ENCODE measurements around the gene NAALADL2. TPM values are rescaled to one million over a fixed set of nuclear protein-coding genes. Genes with fewer than 3 reads are reported as not detected.

NAALADL2 gene
- polyA plus RNA-seq, 4 donors, result 17.1 to 20.7 (median 18.0) TPM

GRCh38 chr3:174884776-174885568 lies 25.8 kb downstream of the NAALADL2 start:
- no peak for DNase-seq (ENCODE audit: low read depth in 4 of 4, low spot score in 2 of 4)

DNA sequence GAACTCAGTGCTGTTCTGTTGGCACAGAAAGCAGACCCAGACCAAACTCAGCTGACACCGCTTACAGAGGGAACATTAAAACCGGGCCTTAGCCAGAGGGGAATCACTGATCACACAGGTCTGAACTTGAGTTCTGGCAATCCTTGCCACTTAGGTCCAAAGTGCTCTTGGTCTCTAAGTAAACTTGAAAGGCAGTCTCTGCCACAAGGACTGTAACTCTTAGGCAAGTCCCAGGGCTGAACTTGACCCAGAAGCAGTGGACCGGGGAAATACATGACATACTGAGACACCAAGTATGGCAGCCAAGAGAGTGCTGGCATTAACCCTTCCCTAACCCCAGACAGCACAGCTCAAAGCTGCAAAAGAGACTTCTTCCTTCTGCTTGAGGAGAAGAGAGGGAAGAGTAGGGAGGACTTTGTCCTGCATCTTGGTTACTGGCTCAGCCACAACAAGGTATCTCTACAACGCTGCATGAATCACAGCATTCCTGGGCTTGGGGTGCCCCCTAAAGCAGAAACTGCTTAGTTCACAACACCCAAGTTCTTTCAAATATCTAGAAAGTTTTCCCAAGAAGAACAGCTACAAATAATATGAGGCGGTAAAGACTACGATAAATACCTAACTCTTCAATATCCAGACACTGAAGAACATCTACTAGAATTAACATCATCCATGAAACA lies 32.5 kb downstream of the NAALADL2 start:
- no peak for DNase-seq (ENCODE audit: low read depth in 4 of 4, low spot score in 2 of 4)

DNA sequence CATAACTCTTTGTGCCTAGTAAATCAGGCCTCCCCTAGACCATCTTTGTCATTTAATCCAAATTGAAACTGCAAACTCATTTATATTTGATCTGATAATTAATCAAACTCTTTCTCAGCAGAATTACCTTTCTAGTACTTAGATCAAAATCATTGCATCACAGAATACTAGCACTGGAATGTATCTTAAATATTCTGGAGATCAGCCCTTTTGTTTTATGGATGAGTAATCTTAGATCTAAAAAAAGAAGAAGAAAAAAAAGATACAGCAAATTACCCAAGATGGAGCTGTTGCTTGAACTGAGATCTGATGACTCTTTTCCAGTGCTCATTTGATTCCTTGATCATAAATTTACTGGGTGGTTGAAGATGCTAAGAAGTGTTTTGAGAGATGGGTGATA lies 47.9 kb downstream of the NAALADL2 start:
- no peak for DNase-seq (ENCODE audit: low read depth in 4 of 4, low spot score in 2 of 4)

DNA sequence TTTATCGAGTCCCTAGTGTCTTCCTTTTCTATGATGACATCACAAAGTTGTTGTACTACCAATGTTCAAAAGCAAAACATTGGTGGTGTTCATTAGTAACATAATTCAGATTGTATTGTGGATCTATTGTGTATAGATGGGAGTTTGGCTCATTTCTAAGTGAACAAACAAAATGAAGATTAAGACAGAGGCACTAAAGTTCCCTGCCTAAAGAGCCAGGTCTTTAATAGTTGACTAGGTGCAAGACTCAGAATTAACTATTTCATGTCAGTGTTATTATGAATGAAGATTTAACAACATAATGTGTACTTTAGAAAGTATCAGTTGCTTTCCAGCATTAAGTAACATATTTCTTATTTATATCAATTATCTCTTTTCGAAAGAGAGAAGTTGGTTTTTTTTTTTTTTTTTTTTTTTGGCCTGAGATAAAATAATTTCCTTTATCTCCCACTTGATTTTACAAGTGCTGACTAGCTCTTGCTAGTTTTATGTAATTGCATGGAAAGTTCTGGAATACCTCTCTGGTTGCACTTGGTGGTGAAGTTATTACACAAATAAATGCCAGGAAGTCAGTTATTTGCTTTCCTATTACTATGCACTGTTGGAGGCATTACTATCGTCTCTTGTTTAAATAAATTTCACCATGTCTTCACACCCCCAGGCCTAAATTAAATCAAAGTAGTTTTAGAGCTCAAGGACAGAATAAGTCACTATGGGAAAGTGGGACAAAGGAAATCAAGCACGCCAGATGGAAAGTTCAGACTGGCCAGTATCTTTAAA lies 48.7 kb downstream of the NAALADL2 start:
- DNase-seq (ENCODE audit: low read depth in 4 of 4, low spot score in 2 of 4), result no peak

DNA sequence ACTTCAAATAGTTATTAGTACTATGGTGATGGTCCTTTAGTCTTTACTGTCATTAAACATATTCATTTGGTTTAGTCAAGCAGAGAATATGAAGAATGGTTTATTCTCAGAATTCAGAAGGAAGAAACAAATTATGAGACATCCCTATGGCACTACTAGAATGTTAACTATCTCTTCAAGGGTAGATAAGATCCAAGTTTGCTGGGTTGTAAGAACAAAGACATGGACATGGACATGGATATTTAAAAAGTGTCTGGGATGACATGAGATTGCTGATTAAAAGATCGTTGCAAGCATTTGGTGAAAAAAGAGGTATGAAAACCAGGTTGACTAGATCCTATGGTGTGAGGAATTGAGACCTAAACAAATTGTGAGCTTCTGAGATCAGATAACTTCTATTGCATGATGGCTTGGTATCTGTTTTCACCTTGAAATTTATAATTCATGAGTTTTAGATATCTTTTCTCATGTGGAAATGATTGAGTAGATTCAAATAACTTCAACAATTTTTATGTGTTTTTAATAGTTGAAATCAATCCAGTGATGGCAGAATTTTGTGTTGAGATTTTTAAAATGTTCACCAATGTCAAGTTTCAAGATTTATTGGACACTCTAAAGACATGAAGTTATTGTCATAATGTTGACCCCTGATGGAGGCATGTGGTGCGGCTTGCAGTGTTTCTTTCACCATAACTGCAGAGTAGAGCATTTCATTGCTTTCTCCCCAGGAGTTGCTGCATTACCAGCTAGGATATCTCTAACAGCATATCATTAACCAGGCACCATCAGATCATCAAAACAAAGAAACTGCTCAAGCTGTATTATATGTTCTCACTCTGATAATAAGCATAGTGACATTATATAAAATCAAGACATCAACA lies 72.6 kb downstream of the NAALADL2 start:
- no peak for DNase-seq (ENCODE audit: low read depth in 4 of 4, low spot score in 2 of 4)

DNA sequence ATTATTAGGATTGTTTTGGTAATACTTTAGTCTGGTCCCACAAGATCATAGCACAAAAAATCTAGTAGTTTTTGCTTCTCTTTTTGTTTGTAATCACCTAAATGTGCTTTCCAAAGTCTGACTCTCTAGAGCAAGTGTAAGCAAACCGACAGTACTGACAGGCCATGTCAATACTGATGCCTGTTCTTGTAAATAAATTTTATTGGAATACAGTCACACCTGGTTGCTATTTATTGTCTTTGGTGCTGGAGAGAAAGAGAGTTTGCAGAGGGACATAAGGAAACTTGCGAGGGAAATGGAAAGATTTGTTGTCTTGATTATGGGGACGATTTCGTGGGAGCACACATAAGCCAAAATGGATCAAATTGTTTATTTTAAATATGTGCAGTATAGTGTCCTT lies 77.5 kb downstream of the NAALADL2 start:
- no peak for DNase-seq (ENCODE audit: low read depth in 4 of 4, low spot score in 2 of 4)

DNA sequence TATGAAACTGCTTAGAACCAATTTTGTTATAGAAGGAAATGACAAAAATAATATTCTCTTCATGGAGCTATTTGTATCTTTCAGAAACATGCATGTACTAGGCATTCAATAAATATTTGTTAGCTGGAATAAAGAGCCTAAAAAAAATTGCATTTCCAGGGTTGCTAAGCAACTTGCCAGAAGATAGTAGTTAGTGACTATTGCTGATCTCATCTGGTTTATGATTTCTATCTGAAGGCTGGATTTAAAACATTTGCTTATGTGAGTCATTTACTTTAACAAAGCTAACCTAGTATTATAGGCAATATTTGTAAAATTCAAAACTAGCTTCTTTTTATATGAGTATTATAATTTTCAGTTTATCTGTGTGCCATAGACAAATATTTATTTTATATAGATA lies 78.3 kb downstream of the NAALADL2 start:
- DNase-seq (ENCODE audit: low read depth in 4 of 4, low spot score in 2 of 4), result no peak

DNA sequence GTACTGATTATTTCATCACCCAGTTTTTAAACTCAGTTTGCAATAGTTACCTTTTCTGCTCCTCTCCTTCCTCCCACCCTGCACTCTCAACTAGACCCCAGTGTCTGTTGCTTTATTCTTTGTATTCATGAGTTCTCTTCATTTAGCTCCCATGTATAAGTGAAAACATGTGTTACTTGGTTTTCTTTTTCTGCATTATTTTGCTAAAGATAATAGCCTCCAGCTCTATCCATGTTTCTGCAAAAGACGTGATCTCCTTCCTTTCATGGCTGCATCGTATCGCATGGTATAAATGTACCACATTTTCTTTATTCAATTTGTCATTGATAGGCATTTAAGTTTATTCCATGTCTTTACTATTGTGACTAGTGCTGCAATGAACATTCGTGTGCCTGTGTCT lies 79.0 kb downstream of the NAALADL2 start:
- no peak for DNase-seq (ENCODE audit: low read depth in 4 of 4, low spot score in 2 of 4)

DNA sequence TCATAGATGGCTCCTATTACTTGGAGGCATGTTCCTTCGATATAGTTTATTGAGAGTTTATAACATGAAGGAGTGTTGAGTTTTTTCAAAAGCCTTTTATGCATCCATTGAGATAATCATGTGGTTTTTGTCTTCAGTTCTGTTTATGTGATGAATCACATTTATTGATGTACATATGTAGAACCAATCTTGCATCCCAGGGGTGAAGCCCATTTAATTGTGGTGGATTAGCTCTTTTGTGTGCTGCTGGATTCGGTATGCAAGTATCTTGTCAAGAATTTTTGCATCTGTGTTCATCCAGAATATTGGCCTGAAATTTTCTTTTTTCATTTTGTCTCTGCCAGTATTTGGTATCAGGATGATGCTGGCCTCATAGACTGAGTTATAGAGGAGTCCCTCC lies 81.0 kb downstream of the NAALADL2 start:
- no peak for DNase-seq (ENCODE audit: low read depth in 4 of 4, low spot score in 2 of 4)

GRCh38 chr3:174945276-174945675 lies 86.1 kb downstream of the NAALADL2 start:
- no peak for DNase-seq (ENCODE audit: low read depth in 4 of 4, low spot score in 2 of 4)

DNA sequence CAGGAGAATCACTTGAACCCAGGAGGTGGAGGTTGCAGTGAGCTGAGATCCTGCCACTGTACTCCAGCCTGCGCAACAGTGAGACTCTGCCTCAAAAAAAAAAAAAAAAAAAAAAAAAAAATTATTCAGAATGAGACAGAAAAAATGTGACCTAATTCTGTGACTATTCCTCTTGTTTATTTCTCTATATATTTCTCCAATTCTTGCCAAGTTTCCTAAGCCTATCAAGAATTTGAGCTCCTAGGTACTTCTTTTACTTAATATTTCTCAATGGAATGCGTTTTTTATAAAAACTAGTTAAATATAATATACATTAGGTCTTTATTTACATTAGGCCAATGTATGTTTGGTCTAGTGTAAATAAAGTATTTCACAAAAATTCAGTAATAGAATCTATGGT lies 86.8 kb downstream of the NAALADL2 start:
- DNase-seq (ENCODE audit: low read depth in 4 of 4, low spot score in 2 of 4), result no peak

DNA sequence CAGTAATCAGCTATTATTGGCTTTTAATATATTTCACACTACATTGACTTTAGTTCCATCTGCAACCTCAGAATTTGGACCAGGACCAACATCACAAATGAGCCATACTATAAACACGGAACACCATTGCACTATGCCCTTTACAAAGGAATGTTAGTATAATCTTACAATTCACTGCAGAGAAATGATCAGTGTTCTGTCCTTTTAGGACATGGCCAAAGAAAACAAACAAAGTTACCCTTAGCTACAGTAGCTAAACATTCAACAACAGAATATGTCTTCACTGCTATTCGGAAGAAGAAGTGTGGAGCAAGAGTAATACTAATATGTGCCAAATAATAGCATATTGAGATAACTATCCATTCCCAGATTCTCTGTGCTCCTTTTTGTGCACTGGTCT lies 90.4 kb downstream of the NAALADL2 start:
- DNase-seq (ENCODE audit: low read depth in 4 of 4, low spot score in 2 of 4), result peak in 1 of 4 donors; percentile 13

- DNase-seq (ENCODE audit: low read depth in 4 of 4, low spot score in 2 of 4), result no peak
Measured at GRCh38 chr3:174951034-174951433, 91.9 kb downstream of the NAALADL2 start.

GRCh38 chr3:174951498-174952005 lies 92.4 kb downstream of the NAALADL2 start:
- no peak for DNase-seq (ENCODE audit: low read depth in 4 of 4, low spot score in 2 of 4)

GRCh38 chr3:174953068-174953467 lies 93.9 kb downstream of the NAALADL2 start:
- DNase-seq (ENCODE audit: low read depth in 4 of 4, low spot score in 2 of 4), result no peak

GRCh38 chr3:174955513-174956016 lies 96.4 kb downstream of the NAALADL2 start:
- DNase-seq (ENCODE audit: low read depth in 4 of 4, low spot score in 2 of 4), result no peak

DNA sequence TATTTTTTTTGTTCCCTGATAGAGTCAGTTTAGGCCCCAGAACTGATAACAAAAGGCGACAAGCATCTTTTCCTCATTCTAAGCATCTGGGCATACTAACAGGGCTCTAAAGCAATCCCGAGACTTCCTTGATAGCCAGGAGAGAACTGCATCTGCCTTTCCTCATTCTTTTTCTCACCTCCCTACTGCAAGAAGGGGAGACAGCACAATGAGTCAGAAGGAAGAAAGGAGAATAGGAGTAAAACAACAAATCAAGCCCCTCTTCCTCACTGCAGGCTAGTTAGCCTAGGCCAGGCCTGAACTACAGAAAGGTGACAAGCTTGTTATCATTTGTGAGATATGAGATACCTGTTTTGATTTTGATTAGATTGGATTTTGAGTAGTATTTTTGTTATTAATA lies 97.9 kb downstream of the NAALADL2 start:
- DNase-seq (ENCODE audit: low read depth in 4 of 4, low spot score in 2 of 4), result no peak

DNA sequence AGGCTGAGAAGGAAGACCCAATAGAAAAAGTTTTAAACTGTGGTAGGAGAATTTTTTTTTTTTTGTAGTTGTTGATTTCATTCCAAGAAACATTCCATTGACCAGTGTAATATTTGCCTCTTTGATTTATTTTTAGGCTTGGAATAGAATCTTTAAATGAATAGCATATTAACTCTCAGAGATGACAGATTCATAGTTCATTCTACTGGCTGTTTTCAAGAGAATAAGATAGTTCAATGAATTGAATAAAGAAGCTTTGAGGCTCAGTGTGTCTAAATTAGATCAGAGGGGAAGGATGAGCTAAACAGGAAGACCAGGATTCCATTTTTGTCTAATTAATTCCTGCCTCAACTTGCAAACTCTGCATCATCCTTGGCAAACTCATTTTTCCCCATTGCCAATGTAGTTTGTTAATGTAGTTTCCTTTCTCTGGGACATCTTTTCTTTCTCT lies 98.4 kb downstream of the NAALADL2 start:
- no peak for DNase-seq (ENCODE audit: low read depth in 4 of 4, low spot score in 2 of 4)

DNA sequence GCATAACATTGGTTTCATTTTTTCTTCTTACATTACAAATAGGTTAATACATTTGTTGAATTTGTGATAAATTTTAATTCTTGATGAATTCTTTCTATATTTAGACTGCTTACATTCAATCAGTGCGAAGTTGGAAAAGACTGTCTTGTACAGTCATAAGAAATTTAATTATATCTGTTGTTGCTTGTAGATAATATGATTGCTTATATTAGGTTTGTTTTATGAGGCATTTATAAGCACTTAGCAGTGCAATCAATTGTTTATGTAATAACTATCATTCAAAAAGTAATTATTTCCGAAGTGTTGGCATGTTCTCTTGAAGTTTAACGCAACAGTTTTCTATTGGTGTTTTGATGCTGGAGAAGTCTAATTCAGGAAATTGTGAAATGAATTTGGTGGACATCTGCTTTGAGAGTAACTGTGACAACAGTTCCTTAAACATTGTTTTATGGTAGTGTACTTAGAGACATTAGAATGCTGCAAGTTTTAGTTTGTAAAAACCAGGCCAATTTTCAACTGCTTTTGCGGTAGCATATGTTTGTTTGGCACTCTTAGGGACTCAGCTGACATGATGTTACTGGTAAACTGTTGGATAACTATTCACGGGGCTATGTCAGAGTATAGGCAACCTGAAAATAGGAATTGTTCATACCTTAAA lies 99.7 kb downstream of the NAALADL2 start:
- DNase-seq (ENCODE audit: low read depth in 4 of 4, low spot score in 2 of 4), result no peak
